Activated CD8-positive, alpha-beta memory T cell treated with anti-CD3 and anti-CD28 coated beads, Interleukin-2, amount 50 U/mL, for 1 hour (primary cell): Measurements from ENCODE around the gene LMTK2.

Experiments used
- DNase-seq: peaks from one replicate; pipeline ENCODE4 v3.0.0-alpha.2; 2020; ENCODE audit errors: extremely low read depth

The LMTK2 gene

DNA sequence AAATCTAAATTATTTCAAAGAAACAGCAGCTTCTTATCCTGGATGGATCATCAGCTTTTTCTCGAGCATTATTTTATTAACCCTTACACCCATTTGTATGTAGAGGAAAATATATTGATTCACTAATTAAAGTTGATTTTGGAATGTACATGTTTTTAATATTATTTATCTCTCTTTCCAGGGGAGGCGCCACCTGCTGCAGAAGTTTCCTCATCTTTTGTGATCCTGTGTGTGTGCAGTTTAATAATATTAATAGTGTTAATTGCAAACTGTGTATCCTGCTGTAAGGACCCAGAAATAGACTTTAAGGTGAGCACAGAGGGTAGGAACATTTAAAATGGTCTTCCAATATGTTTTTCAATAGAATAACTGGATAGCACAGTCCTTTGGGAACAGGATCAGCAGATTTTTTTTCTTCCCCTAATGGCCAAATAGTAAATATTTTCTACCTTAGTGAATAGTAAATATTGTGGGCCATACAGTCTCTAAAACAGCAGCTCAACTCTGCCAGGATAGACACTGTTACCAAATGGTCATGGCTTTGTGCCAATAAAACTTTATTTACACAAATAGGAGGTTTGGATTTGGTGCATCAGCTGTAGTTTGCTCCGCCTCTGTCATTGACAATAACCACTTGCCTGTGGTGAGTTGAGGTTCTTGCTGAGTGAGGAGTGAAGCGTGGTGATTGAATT lies 30.6 kb downstream of the LMTK2 start:
- no peak for DNase-seq

DNA sequence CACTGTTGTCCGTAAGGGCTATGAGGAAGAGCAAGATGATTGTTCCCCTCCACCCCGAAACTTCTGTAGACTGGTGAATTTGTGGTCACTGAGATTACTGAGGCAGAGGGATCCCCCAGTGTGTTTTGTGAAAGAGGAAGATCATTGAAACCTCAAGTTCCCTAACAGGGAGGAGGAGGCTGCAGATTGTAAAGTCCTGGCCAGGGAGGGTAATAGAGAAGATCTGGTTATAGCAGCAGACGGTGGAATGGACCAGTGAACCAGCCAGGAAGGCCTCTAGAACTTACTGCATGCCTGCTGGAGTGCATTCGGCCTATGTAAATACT lies 31.1 kb downstream of the LMTK2 start:
- DNase-seq, result no peak

DNA sequence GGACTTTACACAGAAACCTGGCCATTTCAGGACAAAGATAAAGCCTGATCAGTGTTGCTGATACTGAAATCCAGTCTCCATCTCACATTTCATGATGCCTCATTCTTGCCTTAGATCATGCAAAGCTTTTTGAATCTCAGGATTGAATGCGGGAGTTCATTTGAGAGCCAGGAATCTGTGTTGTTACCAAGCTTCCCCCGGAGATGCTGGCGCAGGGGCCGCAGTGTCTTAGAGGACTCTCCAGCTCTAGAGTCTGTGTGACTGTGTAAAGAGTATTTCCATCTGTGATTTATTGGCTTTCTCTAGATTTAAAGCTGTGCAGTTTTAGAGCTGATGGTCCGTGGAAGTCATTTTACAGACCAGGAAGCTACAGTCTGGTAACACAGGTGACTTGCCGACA lies 32.0 kb downstream of the LMTK2 start:
- DNase-seq, result no peak

DNA sequence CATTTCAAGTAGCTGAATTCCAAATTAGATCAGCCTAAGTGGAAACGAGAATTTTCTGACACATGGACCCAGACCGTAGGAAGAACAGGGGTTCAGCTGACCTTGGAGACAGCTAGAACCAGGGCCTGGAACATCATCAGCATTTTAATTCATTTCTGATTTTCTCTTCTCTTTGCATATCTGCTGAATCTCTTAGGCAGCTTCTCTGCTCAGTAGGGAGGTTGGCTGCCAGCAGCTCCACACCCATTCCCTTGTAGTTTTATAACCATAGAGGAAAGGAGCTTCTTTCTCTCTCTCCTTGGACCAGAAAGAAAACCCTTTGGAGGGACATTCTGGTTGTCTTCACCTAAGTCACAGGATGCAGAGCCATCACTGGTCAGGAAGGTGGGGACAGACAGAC lies 36.0 kb downstream of the LMTK2 start:
- DNase-seq, result no peak

DNA sequence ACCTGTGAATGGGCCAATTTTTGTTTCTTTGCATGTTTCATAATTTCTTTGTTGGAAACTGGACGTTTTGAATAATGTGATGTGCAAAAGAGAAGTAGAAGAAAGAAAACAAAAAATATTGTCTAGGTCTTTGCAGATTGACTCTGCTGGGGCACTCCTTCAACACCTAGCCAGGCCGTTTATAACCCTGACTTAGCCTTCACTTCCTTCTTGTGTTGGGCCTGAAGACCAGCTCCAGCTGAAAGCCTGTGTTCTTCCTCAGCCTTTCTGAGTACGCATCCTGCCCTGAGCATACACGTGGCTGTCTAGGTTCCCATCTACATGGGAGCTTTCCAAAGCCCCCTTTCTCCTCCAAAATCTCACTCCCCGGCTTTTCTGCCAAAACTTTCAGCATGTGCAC lies 41.9 kb downstream of the LMTK2 start:
- DNase-seq, result no peak

DNA sequence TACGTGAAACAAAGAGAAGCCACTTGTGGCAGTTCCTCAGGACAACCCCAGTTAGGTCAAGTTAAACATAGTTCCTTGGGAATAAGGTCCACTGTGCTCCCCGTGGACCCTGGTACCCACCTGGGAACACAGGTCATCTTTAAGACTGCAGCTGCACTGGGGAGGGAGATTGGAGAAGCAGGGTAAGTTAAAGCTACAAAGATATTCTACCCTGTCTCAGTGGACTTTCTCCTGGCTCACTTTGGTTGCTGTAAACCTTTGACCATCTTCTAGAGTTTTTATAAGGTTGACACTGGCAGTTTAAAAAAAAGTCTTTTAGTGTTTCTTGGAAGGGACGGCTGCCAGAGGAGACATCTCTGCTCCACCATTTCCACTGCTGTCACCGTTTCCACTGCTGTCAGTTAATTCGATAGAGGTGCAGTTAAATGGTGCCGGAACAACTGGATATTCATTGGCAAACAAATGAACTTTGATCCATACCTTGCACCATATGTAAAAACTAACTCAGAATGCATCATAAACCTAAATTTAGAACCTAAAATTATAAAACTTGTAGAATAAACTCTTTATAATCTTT lies 42.5 kb downstream of the LMTK2 start:
- no peak for DNase-seq

DNA sequence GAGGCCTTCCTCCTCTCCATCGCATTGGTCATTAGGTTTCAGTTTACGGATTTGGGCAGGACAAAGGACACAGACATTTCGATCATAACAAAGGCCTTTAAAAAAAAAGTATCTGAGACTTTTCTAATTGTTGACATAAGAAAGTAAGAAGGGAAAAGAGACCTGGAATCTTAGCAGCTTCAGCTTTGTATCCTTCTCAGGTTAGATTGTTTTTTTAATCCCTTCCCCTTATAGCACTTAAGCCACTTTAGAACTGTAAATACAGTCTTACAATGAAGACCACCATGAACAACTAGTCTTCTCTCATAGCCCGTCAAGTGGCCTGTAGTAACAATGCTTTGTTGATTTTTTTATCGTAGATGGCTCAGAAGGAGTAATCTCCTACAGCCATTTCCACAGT lies 45.2 kb downstream of the LMTK2 start:
- DNase-seq, result no peak

DNA sequence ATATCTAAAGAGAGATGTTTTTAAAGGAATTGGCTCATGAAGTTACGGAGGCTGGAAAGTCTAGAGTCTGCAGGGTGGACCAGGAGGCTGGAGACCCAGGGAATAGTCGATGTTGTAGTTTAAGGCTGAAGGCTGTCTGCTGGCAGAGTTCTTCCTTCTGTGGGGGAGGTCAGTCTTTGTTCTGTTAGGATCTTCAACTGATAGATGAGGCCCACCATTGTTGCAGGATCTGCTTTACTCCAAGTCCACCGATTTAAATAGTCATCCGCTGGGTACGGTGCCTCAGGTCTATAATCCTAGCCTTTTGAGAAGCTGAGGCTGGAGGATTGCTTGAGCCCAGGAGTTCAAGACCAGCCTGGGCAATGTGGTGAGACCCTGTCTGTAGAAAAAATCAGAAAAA lies 50.0 kb downstream of the LMTK2 start:
- DNase-seq, result no peak

DNA sequence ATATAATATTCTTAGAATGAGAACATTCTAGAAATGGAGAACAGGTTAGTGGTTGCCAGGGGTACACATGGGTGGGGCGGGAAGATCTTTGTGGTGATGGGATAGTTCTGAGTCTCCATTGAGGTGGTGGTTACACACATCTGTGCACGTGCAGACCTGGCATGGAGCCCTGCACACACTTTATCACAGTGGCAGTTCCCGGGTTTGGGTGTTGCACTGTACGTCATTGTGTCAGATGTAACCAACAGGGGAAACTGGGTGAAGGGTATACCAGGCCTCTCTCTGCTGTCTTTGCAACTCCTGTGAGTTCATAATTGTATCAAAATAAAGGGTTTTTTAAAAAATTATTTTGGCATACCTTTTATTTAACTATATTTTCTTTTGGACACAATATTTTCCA lies 51.1 kb downstream of the LMTK2 start:
- DNase-seq, result no peak

DNA sequence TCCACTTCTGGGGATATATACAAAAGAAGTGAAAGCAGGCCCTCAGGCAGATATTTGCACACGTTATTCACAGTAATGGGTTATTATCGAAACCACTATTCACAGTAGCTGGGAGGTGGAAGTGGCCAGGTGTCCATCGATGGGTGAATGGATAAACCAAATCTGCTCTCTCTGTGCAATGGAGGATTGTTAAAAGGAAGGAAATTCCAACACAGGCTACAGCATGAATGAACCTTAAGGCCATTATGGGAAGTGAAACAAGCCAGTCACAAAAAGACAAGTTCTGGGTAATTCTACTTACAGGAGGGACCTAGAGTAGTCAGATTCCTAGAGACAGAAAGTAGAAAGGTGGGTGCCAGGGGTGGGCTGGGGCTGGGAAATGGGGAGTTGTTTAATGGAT lies 56.1 kb downstream of the LMTK2 start:
- no peak for DNase-seq

DNA sequence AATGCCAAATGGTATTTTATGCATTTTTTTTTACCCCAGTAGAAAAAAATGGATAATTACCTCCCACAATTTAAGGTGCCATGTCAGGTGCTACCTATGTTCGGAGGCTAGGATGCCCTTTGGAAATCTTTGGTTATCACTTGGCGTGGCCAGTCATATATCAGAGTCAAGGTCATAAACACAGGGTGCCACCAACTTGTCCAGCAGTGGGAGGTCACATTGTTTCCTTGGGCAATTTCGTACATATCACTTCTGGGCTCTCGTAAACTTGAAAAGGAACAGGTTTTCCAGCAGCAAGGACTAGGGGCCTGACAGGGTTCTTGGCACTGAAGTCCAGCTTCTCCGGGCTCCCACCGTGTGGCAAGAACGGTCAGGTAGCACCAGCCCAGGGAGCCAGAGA lies 56.6 kb downstream of the LMTK2 start:
- no peak for DNase-seq

DNA sequence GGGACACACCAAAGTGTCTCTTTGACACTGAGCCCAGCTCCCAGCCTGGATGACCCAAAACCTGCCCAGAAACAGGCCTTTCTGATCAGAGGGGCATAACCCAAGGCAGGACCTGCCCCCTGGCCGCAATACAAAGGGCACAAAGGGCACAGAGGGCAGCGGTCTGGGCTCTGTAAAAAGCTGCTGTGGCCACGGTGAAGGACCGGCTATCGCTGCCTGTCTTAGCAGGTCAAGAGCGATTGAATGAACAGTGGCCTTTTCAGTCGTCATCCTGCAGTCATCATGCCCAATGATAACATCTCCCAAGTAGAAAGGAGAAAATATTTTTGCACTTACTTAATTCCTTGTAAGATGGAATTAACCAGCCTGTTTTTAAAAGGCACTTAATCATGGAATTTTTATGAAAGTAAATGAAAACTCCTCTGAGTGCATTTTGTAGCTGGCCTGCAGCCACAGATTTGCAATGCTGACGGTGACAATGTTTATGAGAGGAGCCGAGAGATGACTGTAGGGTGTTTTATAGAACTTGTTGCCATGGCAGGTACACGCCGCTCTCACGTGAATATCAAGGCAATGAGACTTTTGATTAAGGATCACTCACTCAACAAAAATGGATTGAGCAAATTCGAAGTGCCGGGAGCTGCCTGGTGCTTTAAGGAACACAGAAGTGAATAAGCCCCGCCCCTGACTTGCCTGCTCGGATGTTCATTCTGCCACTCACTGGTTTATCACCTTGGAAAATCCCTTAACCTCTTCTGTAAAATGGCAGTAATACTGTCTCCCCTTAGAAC lies 57.2 kb downstream of the LMTK2 start:
- no peak for DNase-seq

DNA sequence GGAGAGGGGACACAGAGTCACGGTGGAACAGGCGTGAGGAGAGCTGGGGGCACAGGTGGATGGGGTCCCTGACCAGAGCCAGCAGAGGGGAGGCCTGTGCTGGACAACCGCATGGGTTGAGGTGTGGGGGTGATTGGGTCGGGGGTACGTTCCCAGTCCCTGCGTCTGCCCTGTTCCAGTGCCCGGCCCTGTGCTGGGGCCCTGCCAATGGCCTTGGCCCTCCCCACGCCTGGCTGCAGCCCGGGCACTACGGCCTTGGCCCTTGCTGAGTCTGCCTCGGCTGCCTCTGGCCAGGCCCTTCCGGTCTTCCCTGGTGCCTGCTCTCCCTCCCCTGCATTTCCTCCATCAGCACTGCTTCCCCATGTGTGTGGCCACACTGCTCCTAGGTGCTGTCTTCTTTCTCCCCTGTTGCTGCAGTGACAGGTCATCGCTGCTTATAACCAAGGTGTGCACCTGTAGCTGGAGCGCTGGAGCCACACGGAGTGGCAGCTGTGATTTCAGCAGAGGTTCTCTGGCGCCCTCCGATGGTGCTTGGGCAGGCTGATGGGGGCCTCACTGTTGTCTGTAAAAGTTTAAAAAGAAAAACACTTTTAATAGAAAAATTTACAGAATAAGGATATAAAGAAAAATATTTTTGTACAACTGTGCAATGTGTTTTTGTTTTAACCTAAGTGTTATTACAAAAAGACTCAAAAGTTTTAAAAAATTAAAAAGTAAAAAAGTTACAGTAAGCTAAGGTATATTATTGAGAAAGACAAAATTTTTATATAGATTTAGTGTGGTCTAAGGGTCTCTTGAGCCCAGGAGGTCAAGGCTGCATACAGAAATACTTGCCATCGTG lies 59.4 kb downstream of the LMTK2 start:
- peak; percentile 14 for DNase-seq

DNA sequence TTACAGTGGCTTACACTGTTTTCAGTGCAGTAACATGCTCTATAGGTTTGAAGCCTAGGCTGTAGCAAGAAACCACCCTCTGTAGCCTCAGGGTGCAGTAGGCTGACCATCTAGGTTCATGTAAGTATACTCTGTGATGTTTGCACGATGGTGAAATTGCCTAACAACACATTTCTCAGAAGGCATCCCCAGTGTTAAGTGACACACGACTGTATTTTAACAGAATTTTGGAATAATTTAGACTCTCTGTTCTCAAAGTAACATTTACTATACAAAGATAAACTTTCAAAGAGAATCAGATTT lies 60.0 kb downstream of the LMTK2 start:
- no peak for DNase-seq

DNA sequence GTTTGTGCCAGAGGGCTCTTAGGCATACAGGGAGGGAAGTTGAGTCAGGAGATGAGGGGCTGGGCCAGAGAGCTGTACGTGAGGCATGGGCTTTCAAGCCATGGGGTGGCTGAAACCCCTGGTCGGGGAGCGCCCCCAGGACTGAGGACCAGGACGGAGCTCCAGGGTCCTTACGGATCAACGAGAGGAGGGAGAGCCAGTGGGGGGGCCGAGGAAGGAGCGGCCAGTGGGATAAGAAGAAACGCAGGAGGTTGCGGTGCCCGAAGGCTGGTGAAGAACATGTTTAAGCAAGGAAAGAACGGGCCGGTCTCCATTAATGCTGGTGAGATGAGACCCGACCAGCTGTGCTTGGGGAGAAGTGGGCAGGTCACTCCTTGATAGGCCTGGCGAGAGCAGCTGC lies 61.0 kb downstream of the LMTK2 start:
- no peak for DNase-seq

DNA sequence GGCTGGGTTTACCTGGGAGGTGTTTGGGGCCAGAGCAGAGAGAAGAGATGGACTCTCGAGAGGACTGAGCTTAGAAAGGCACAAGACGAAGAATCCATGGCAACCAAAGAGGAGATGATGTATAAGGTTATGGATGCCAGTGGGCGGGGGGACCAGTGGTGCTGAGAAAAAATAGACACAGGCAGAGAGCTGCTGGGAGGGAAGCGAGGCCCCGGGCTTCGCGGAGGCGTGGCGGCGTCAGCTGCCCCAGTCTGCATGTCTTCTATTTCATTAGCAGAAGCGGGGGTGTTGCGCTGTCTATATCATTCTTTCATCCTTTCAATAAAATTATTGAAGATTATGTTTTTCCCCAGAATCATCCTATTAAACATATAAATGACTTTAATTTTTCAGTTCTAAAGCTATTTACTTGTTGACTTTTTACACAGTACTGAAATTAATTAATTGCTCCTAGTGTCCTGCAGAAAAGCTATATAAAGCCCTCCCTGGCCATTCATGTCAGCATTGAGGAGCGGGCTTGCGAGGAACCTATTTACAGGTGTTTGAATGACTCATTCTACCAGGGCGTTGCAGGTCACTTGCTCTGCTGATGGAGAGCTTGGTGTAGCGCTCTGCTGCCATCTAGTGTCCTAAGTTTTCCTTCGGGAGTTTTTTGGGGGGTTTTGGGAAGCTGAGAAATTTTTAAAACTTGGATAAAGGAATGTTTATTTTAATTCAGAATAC lies 61.7 kb downstream of the LMTK2 start:
- peak; percentile 21 for DNase-seq

DNA sequence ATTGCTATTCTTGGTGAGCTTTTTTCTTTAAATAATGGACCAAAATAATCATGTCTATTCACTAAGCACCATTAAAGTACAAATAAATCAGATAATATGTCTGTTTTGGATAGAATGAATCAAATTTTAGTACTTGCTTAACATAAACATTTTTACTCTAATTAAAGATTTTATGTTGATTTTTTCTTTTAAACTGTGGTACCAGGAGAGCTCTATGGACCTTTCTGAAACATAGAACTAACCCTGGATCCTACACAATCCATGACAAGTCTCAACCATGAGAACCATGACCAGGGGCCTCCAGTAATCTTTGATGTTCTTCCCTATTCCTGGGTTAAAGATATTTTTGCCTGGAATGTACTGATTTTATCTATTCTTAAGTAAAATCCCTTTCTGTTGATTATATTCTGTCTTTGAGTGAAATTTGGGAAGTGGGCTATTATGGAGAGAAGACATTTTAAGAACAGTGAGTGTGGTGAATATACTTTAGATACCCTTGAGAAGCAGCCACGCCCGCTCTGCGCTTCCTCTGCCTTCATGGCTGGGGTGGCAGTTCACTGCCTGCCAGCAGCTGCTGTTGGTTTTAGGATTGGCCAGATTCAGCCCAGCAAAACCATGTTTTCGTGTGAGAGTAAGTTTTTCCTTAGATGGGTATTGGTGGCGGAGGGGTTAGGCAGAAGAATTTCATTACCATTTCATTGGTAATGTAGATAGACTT lies 62.4 kb downstream of the LMTK2 start:
- no peak for DNase-seq

DNA sequence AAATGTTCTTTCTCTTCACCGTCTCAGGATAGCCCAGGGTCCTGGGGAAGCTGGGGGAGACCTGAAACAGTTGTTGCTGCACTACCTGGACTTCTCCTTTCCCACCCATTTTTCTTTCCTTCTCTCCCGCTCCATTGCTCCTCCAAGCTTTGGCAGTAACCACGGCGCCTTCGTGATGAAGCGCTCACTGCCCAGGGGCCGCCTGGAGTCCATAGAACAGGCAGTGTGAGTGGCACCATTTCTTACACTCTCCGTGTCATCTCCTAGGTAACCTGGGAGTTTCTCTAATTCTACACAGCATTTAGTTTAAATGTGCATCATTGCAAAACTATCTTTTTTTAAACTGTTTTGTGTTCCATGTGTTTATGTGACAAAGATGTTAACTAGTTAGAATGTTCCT lies 64.3 kb downstream of the LMTK2 start:
- DNase-seq, result no peak

DNA sequence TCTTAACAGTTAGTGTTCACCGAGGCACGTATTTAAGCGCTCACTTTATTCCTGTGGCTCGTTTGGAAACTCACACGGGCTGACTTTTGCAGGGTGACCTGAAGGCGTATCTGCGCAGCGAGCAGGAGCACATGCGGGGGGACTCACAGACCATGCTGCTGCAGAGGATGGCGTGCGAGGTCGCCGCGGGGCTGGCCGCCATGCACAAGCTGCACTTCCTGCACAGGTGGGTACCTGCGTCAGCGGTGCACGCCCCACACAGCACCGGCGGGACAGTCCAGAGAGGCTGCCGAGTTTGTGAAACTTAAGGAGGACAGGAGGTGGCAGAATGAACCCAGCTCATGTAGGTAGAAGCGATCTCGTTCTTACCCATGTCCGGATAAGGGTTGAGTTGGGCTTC lies 64.8 kb downstream of the LMTK2 start:
- no peak for DNase-seq

DNA sequence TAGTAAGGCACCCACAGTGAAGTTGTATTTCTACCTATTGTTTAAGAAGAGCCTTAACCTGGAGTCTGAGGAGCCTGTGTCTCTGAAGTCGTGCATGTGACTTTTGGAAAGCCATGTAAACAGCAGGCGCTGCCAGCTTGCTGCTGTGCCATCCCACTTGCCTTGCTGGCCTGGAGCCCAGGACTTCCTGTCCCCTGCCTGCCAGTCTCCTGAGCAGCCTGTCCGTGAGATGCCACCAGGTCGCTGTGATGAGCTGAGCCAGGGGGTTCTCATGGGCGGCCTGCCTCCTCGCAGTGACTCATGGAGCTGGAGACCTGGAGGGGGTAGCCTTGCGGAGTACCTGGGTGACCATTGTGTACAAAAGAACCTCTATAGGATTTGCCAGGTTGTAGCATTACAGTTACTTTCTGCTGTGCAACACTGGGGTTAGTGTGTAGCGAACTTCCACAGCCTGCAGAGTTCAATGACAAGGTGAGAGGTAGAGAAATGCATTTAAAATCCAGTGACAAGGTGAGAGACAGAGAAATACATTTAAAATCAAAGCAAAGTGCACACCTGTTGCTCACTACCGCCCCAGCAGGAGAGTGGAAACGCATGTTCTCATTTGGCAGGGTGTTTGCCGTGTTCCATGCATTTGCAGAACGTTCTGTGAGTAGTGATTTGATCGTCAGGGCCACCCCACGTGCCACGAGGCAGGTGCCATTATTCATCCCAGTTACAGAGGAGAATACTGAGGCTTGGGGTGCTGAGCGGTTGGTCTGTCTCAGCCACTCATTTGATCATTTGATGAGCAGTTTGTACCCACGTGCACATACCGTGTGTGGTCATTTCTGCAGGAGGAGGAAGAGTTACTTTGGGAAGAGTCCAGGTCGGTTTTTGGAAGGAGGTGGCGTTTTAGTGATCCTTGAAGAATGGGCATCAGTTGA lies 67.9 kb downstream of the LMTK2 start:
- no peak for DNase-seq
